HG02623 (cell line): ENCODE data around the gene WSB1.
"Not testable (repeated sequence)": the region's sequence is repeated elsewhere in the genome, so short reads cannot be mapped to it uniquely, and the experiment has no call there.

Experiments used
- ATAC-seq: cut with Tn5 transposase; IDR thresholded peaks from one replicate; pipeline ENCODE4 v1.9.1; 2021; ENCODE audit warnings: moderate library complexity; ENCODE audit not compliant: unreplicated experiment

Gene WSB1

DNA sequence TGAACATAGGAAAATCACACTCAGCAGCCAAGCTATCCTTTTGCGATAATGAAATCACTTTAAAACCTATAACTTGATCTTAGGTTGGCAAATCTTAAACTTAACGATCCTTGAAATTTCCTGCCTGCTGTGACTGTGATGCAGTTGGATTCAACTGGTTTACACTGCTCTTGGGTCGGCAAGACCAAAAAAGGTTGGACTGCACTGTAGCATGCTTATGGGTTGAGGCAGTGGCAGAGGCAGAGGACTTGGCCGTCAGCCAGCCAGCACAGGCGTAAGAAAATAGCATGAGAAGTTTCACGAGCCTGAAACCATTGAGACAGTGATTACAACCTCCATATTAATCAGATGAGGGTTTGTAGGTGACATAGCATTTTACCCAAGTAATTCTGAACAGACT lies 21.4 kb downstream of the WSB1 start:
- ATAC-seq = no peak

DNA sequence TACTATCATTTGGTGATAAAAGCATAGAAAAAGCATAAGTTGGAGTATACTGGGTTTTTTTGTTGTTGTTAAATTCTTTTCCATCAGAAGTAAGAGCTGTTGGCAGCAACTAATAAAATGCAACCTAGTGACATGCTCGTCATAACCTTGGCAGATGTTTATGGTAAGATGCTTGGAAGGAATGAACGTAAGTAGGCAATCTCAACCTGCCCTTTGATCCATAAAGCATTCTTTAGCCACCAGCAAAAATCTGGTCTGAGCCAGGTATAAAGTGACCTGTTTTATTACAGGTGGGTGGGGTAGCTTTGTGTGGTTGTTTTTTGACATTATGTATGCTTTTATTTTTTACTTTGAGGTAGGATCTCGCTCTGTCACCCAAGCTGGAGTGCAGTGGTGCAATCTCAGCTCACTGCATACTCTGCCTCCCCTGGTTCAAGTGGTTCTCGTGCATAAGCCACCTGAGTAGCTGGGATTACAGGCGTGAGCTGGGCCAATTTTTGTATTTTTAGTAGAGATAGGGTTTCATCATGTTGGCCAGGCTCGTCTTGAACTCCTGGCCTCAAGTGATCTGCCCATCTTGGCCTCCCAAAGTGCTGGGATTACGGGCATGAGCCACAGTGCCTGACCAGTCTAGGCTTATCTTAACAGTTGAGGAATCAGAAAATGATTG lies 22.0 kb downstream of the WSB1 start:
- ATAC-seq = no peak

DNA sequence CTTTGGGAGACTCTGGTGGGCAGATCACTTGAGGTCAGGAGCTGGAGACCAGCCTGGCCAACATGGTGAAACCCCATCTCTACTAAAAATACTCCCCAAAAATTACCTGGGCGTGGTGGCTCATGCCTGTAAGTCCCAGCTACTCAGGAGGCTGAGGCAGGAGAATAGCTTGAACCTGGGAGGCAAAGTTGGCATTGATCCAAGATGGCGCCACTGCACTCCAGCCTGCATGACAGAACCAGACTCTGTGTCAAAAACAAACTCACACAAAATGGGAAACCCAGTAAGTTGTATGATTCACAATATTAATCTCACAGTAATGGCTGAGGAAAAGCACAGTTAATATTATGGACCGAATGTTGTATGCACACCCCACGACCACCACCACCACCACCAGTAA lies 24.3 kb downstream of the WSB1 start:
- no peak for ATAC-seq

DNA sequence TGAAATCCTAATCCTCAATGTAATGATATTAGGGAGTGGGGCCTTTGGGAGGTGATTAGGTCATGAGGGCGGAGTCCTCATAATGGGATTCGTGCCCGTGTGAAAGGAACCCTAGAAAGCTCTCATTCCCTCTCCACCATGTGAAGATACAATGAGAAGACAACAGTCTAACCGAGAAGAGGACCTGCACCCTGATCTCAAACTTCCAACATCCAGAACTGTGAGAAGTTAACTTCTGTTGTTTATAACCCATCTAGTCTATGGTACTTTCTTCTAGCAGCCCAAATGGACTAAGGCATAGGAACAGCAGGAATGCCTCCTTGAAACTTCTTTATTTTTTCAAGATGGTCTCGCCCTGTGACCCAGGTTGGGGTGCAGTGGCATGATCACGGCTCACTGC lies 24.7 kb downstream of the WSB1 start:
- ATAC-seq = no peak

DNA sequence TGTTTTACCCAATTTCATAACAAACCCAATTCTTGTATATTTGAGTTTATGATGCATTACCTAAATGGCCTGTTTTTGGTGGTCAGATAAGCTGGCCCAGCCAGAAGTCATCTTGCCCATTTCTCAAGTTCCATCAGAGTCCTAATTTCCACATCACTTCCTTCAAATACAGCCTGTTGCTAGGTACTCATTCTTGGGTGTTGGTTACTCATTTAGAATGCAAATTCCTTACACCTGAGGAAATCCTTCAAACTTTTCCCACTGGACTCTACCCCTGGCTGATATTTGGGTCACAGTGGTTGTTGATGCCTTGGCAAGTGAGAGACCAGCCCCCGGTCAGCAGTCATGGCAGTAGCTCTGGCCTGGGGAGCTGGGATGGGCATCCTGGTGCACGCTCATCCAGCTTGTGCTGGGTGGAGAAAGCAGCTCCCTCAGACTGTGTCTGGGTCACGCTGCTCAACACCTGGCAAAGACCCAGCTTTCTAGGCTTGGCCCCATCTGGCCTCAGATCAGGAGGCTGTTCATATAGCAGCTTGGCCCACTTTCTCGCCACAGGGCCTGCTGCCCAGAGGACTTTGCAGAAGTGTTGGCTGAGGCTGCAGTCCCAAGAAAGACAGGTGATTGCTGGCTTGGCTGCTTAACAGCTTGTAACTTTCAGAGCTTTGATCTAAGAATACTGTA lies 25.8 kb downstream of the WSB1 start:
- ATAC-seq = no peak

DNA sequence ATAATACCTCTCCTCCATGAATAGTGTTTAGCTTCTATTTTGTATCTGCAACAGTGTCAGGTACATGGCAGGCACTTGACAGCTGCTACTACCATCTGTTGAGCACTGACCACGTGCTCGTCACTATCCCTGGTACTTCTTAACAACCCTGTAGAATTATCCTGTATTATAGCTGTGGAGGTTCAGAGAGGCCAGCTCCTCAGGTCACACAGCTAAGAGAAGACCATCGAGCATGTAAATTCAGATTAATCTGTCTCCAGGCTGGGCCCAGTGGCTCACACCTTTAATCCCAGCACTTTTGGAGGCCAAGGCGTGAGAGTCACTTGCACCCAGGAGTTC lies 26.3 kb downstream of the WSB1 start:
- ATAC-seq = no peak

DNA sequence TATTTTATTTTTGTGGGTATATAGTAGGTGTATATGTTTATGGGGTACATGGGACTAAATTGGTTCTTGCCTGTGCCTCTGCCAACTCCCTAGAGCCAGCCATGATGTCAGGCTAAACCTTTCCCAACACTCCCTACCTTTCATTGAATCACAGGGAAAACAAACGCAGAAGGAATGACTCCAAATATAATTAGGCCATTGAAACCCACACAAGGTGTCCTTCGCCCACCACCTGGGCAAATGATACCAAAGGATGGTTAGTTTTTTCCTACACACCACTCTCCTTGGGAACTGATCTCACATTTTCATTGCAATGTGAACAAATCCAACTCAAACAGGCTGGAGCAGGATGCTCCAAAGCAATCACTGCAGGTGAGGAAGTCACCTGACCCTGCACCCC lies 27.5 kb downstream of the WSB1 start:
- no peak for ATAC-seq

DNA sequence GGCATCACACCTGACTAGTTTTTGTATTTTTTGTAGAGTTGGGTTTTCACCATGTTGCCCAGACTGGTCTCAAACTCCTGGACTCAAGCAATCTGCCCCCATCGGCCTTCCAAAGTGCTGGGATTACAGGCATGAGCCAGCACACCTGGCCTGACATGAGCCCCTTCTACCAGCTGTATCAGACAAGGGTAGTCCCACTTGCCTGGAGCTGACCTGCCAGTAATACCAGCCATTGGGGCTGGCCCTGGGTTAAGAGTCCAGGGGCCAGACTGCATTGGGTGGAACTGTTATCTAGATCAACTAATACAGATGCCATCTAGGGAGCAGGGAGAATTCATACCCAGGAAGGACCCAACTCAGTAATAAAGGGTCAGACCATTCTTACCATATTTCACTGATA lies 28.1 kb downstream of the WSB1 start:
- no peak for ATAC-seq

DNA sequence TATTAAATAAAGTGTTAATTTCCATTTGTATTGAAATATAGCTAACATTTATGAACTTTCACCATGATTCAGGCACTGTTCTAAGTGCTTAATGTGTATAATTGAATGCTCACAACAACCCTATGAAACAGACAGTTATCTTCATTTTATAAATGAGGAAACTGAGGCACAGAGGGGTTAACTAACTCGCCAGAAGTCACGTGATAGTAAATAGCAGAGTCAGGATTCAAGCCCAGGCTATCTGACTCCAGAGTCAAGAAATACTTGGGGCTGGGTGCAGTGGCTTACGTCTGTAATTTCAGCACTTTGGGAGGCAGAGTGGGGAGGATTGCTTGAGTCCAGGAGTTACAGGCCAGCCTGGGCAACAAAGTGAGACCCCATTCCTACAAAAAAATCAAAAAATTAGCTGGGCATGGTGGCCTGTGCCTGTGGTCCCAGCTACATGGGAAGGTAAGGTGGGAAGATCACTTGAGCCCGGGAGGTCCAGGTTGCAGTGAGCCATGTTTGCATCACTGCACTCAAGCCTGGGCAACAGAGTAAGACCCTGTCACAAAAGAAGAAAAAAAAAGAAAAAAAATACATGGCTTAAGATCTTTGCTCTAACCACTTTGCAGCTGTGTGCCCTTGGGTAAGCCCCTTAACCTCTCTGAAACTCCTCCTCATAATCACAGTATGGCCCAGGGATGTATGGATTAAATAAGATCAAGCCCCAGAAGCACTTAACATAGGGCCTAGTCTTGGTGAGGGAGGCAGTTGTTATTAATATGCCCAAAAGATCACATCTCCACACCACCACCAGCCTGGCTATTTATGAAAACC lies 29.0 kb downstream of the WSB1 start:
- ATAC-seq = no peak

DNA sequence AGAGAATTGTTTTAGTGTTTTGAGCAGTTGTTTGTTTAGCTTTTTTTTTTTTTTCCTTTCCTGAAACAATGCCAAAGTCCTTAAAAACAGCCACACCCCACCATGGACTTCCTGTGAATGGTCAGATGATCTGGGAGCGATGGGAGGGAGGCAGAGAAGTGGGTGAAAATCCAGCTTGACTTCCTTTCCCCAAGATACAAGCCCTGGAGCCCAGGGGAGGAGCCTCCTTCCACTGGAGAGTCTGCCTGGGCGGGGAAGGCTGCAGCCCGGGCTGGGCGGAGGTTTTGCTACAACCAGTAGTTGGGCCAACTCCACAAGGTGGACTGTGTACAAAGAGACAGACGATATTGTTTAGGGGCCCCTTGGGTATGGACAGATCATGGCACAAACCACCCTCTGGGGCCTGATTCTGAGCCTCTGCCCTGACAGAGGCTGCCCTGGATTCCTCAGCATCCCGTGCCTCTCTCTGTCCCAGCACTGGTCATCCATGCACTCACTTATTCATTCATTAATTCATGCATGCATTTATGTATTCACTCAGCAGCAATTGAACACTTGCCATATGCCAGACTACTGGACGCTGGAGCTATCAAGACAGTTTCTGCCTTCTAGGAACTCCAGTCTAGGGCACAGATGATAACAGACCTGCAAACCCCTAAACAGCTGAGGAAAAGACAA lies 29.8 kb downstream of the WSB1 start:
- no peak for ATAC-seq

DNA sequence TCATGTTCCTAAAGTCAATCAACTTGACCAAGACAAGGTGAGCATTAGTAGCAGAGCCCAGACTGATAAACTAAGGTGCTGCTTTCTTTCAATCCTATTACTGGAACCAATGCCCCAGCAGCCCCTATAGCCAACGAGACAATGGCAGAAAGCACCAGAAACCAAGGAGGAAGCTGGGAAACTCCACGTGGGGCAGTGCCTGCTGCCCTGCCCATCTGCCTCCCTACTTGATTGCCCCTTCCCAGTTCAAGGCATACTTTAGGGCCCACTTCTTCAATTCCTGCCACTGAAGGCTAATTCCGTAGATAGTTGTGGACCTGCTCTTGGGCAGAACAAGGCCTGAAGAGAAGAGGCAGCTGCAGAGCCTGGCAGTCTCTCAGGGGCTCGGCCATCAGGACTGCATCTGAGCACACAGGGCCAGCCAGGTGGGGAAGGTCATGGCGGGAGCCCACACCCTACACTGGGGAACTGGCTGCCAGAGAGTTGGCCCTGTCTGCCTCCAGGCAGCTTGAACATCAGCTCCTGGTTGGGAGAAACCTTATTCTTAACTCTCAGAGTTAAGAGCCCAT lies 30.9 kb downstream of the WSB1 start:
- ATAC-seq = no peak

DNA sequence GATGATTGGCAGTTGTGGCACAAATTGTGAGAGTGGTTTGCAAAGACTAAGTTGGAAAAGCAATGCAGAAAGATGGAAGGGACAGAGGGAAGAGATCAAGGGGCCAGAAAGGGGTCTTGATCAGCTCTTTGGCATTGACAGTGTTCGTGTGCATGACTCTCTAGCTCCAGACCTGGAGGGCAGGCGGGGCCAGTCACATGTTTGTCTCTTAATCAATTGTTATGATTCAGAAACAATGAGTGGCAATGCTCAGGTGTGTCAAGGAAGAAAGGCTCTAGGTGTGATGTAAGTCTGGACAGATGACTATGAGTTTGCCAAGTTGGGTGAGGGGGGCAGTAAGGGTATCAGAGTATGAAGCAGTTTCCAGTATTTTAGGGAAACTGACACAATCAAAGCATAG lies 32.1 kb downstream of the WSB1 start:
- ATAC-seq = no peak

DNA sequence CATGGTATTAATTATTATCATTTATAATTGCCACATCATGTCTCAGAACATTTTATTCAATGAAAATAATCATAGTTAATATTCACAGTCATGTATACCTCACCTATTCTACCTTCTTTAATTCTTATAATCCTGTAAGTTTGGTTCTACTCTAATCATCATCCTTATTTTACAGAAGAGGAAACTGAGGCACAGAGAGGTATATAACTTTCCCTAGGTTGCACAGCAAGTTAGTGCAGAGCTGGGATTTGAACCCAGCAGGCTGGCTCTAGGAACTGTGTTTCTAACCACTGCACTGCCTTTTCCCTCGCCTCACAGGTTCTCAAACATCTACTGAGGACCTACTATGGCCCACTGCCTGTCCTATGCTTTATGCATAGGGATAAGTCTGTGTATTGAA lies 32.7 kb downstream of the WSB1 start:
- no peak for ATAC-seq

DNA sequence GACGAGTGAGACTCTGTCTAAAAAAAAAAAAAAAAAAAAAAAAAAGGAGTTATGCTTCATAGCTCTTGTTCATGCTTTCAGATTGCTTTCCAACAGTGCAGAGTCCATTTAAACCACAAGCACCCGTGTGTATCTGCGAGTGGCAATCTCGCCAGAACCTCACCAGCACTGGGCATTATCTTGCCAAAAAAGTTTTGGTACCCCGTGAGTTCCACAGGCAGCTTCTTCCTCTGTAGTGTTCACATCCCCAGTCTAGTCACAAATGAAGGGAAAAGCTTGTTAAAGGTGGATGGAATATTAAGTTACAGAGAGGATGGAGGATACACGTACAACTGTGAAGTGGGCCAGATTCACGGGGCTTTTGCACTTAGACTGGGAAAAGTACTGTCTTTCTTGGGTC lies 33.5 kb downstream of the WSB1 start:
- no peak for ATAC-seq

DNA sequence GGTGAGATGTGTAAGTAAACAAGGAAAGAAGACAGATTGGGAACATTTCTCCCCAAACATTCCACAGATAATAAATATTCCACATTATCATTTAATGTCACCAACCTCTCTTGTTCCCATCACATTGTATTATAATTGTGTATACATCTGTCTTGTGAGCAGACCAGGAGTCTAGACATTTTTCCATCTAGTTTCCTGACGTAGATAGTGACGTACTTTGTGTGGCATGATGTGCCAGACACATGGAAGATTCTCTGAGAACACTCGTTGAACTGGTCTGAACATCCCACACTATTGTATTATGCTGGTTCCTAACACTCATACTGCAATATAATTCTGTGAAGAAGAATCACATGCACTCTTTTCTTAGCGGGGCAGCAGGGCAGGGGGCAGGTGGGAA lies 34.0 kb downstream of the WSB1 start:
- no peak for ATAC-seq

DNA sequence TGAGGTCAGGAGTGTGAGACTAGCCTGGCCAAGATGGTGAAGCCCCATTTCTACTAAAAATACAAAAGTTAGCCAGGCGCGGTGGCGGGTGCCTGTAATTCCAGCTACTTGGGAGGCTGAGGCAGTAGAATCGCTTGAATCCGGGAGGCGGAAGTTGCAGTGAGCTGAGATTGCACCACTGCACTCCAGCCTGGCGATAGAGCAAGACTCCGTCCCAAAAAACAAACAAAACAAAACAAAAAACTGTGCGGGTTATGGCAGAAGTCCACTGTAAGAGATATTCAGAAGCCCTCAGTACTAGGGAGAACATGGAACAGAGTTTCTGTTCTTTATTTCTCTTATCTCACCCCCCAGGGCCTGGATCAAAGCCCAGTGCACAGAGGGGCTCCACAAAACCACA lies 34.8 kb downstream of the WSB1 start:
- ATAC-seq = not testable (repeated sequence)

DNA sequence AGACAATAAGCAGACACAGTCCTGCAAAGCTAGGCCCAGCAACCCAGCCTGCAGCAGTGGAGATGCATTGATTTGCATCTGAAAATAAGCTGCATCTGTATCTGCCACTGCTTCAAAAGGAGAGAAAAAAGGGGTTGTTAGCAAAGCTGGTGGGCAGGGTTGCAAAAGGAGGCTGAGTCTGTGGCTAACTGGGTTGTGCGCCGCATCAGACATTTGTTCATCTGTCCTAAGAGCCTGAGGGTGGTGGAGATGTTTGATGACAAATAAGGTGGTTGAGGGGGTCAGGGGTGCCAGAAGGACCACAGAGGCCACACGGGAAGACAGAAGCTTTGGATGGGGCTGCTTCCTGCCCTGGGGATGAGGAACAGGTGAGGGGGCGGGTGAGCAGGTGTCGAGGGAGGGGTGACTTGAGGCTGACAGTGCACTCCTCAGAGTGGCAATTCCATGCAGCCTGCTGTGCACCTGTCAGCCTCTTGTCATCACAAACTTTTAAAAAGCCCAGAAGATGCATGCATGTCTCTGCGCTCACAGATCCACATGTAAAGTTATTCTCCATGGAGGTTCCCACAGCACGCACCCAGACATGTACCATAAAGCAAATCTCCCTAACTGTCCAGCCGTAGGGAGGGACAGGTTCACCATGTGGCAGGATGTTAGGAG lies 35.4 kb downstream of the WSB1 start:
- no peak for ATAC-seq

DNA sequence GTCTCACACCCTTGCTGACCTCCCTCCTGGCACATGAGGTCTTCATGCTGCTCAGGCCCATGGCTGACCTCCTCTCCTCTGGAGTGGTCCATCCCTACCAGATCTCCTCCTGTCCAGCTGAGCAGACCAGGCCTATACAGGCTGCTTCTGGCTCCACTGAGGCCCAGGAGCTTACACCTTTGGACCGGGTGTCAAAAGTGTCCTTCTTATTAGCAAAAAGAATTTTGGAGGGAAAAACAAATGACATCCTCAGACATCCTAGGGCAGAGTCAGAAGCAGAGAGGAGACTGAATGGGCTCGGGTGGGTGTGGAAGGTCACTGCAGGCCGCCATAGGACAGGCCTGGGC lies 38.1 kb downstream of the WSB1 start:
- ATAC-seq = no peak

DNA sequence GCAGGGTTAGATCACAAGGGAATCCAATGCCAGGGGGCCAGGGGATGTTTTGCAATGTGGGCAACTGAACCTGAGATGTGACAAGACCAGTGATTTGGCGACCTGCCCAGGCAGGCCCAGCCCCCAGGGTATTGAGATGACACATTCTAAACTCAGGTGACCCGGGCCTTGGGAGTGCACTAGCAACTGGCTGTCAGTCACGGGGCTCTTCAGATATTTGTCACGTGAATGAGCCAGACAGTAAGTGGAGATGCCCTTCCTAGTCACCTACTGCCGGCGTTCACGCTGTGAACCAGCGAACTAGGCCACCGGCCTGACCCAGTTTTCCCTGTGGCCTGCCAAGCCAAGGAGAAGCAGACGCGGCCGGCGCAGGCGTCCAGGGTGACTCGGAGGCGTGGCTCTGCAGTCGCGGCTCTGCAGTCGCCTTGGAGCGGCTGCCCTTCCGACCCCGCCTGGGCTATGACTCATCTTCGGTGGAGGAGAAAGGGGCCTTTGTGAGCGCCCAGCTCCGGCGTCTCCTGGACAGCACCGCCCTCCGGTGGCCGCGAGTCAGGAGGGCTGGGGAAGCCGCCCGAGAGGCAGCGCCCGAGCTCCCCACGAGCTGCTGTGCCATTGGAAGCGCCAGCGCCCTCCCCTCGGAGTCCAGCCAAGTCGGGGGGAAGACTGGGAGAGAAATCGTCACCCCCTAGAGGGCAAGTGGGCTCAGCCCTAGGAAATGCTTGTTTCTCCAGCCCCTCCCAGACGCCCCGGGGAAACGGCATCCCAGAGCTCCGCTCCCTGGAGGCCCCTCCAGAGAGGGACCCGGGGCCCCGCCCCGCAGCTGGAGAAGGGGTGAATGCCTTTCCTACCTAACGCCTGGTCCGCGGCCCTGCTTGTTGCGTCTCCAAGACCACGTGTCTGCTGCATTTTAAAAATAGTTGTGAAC lies 38.8 kb downstream of the WSB1 start:
- ATAC-seq = peak; percentile 83

DNA sequence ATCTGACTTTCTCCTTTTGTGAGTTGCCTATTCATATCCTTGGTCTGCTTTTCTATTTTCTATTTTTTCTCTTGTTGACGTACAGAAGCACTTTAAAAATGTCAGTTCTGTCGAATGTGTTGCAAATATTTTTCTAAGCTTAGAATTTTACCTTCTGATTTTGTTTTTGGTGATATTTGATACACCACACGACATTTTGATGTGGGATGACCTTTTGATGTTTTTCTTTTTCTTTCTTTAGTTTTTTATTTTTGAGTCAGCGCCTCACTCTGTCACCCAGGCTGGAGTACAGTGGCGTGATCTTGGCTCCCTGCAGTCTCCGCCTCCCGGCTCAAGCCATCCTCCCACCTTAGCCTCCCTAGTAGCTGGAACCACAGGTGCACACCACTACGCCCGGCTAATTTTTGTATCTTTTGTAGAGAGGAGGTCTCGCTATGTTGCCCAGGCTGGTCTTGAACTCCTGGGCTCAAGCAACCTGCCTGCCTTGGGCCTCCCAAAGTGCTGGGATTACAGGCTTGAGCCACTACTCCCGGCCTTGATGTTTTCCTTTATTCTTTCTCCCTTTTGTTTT lies 39.6 kb downstream of the WSB1 start:
- no peak for ATAC-seq
